Stimulated activated naive CD8-positive, alpha-beta T cell treated with anti-CD3 and anti-CD28 coated beads, Interleukin-15, Interleukin-2, amounts not matched to agents 100 ng/mL and 50 ng/mL, for 24 hours (primary cell): Measurements from ENCODE around the gene FBXW2.

Experiments used
- H3K27ac Mint-ChIP-seq: one replicate; pipeline ENCODE4 v1.8.0; 2021; ENCODE audit warnings: mild to moderate bottlenecking, mixed read lengths
- H3K27me3 Mint-ChIP-seq: one replicate; pipeline ENCODE4 v1.8.0; 2021; ENCODE audit warnings: mixed read lengths
- H3K36me3 Mint-ChIP-seq: one replicate; pipeline ENCODE4 v1.8.0; 2021; ENCODE audit warnings: low read depth, mixed read lengths
- H3K4me1 Mint-ChIP-seq: one replicate; pipeline ENCODE4 v1.8.0; 2021; ENCODE audit warnings: low read depth, mixed read lengths
- H3K4me3 Mint-ChIP-seq: one replicate; pipeline ENCODE4 v1.8.0; 2021; ENCODE audit warnings: mild to moderate bottlenecking, mixed read lengths
- H3K9me3 Mint-ChIP-seq: one replicate; pipeline ENCODE4 v1.8.0; 2021; ENCODE audit warnings: mixed read lengths

The FBXW2 gene

DNA sequence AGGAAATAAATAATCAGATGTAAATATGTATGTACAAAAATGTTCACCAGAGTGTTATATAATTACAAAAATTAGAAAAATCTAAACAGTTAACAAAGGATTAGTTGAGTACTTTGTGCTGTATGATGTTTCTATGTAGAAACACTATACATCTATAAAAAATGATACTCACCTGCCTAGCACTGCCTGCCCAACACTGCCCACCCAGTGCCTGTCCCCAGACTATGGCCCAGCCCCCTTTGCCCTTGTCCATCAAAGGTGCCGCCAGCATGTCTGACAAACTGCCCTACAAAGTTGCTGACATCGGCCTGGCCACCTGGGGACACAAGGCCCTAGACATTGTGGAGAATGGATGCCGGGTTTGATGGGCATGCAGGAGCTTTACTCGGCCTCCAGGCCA lies 72.8 kb downstream of the FBXW2 start:
- Mint-ChIP-seq H3K27ac (no peak overlapping the region), H3K27me3 (no peaks in the 10 kb centered on the region), H3K36me3 (no peaks in the 10 kb centered on the region), H3K4me3 (no peak overlapping the region), H3K4me1 (no peaks in the 10 kb centered on the region), H3K9me3 (no peaks in the 10 kb centered on the region)

DNA sequence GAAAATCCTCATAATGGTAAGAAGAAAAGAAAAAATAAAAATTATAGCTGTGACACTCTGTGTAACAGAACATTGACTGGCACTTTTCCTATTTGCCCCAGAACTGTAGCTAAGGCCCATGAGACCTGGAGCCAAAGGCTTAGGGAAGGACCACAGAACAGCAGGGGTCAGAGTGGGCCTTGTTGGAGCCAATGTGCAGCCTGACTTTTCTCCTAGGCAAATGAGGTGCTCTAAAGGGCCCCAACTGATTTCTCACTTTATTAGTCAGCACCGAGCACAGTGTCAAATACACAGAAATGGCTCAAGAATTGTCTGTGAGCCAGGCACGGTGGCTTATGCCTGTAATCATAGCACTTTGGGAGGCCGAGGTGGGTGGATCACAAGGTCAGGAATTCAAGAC lies 74.9 kb downstream of the FBXW2 start:
- H3K36me3 Mint-ChIP-seq = no peaks in the 10 kb centered on the region
- no peak overlapping the region for H3K27ac Mint-ChIP-seq
- H3K4me1 Mint-ChIP-seq = peaks cover 5% of the 10 kb centered on the region
- no peaks in the 10 kb centered on the region for H3K9me3 Mint-ChIP-seq
- H3K4me3 Mint-ChIP-seq = no peak overlapping the region
- no peaks in the 10 kb centered on the region for H3K27me3 Mint-ChIP-seq

DNA sequence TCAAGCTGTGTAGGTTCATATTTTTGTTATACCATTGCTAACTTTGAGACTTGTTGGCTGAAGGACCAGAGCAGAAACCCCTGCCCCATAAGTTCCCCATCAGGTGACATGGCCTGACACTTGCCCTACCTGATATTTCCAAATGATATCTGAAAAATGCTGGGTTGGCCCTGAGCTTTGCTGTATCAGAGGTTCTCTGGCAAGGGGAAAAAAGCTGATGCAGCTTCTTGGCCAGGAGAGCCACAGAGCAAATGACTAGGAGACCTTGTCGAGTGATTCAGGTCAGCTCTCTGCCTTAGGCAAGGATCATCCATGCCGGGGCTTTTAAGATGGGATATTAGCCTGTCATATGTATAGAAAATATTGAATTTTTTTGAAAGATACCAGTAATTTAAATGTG lies 76.0 kb downstream of the FBXW2 start:
- Mint-ChIP-seq H3K36me3 (no peaks in the 10 kb centered on the region), H3K4me1 (peaks cover 16% of the 10 kb centered on the region), H3K9me3 (no peaks in the 10 kb centered on the region), H3K27me3 (no peaks in the 10 kb centered on the region), H3K4me3 (no peak overlapping the region), H3K27ac (no peak overlapping the region)

DNA sequence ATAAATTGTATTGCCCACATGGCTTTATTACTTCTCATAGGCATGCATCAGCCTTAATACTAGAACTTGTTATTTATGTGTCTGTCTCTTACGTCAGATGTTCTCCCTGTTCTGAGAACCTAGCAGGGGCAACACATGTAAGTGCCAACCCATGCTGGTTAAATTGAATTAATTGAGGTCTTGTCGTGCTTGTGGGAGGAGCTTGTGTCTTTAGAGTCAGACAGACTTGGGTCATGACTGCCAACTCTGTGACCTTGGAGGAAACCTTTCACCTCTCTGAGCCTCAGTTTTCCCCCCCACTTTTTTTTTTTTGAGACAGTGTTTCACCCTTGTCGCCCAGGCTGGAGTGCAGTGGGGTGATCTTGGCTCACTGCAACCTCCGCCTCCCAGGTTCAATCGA lies 76.7 kb downstream of the FBXW2 start:
- Mint-ChIP-seq H3K27ac (no peak overlapping the region), H3K27me3 (no peaks in the 10 kb centered on the region), H3K9me3 (no peaks in the 10 kb centered on the region), H3K4me3 (no peak overlapping the region), H3K36me3 (no peaks in the 10 kb centered on the region), H3K4me1 (peaks cover 23% of the 10 kb centered on the region)

DNA sequence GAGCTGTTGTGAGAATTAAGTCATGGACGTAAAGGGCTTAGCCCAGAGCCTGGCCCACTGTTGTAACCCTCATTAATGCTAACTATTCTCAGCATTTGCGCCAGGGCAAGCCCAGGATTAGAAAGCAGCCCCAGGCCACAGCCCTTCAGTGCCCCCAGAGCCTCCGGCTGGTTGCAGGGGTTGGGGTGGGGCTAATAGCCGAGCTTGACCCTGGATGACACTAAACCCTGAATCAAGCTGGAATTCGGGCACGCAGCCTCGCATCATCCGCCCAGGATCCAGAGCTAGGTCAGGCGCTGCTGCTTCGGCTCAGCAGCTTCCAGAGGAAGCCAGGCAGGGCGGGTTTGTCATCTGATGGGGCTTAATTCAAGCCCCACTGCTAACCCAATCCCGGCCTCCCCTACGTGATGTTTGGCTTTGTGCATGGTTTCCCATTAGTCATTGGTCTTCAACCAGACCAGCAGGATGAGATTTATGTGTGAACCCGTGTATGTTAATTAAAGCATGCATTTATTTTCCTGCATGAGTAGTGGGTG lies 77.8 kb downstream of the FBXW2 start:
- Mint-ChIP-seq H3K9me3 (no peaks in the 10 kb centered on the region), H3K36me3 (no peaks in the 10 kb centered on the region), H3K27me3 (no peaks in the 10 kb centered on the region), H3K27ac (no peak overlapping the region), H3K4me3 (peak overlapping the region; percentile 84), H3K4me1 (peaks cover 34% of the 10 kb centered on the region)

DNA sequence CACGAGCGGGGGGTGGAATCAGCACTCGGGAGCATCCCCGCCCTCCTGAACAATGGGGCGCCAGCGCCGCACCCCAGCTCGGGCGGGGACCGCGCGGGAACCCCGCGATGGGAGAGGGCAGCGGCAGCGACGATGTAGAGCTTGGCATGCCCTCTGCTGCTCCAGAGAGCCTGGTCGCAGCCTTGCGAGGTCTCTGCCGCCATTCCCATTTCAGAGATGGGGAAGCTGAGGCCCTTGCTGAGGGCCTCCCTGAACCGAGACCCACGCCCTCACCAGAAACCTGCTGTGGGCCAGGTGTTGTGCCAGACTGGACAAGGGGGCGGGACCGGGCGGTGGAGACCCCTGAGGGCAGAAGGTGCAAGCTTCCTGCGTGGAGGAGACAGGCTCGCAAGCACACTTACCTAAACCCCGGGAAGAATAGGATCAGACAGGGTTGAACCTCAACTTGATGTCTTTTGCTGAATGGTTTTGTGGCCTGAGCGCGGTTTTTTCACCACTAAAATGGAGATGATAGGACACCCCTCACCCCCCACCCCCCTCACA lies 78.3 kb downstream of the FBXW2 start:
- Mint-ChIP-seq H3K36me3 (no peaks in the 10 kb centered on the region), H3K27me3 (no peaks in the 10 kb centered on the region), H3K4me3 (peak overlapping the region; percentile 84), H3K27ac (peak overlapping the region; percentile 61), H3K9me3 (no peaks in the 10 kb centered on the region), H3K4me1 (peaks cover 39% of the 10 kb centered on the region)

DNA sequence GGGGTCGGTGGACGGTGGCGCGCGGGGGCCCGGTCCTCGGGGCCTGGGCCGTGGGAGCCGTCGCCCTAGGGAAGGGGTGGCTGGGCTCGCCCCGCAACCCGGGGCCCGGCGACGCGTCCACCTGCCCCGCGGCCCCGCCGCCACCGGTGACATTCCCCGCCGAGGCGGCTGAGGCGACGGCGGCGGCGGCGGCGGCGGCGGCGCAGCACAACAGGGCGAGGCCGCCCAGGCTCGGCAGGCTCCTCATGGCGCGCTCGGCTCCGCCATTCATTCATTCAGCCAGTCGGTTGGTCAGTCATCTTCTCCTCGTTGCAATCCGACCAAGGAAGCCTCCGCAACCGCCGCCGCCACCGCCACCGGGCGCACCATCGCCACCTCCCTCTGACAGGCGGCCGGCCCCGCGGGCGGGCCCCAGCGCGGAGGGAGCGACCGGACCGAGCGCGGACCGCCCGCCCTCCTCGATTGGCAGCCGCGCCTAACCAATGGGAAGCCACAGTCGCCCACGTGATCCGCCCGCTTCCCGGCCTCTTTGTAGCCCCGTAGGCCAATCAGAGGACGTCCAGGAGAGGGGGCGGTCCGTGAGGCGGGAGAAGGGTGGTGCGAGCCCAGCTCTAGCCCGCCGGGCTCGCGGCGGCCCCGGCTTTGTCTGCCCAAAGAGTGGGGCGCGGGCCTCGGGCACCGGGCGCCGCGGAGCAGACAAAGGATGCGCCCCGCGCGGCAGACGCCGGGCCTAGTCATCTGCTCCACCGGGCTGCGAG lies 78.9 kb downstream of the FBXW2 start, which contains the start of gene MEGF9:
MEGF9 (minus strand) TSS at position 383 of the 758 bp plus-strand sequence; CDS start at position 271, 112 bp downstream.
- H3K27ac Mint-ChIP-seq = peak within 1 kb of the TSS; percentile 65
- peak within 1 kb of the TSS; percentile 84 for H3K4me3 Mint-ChIP-seq
- no peaks in the 10 kb centered on the region for H3K27me3 Mint-ChIP-seq
- H3K4me1 Mint-ChIP-seq = peaks cover 43% of the 10 kb centered on the region
- no peaks in the 10 kb centered on the region for H3K36me3 Mint-ChIP-seq
- no peaks in the 10 kb centered on the region for H3K9me3 Mint-ChIP-seq

DNA sequence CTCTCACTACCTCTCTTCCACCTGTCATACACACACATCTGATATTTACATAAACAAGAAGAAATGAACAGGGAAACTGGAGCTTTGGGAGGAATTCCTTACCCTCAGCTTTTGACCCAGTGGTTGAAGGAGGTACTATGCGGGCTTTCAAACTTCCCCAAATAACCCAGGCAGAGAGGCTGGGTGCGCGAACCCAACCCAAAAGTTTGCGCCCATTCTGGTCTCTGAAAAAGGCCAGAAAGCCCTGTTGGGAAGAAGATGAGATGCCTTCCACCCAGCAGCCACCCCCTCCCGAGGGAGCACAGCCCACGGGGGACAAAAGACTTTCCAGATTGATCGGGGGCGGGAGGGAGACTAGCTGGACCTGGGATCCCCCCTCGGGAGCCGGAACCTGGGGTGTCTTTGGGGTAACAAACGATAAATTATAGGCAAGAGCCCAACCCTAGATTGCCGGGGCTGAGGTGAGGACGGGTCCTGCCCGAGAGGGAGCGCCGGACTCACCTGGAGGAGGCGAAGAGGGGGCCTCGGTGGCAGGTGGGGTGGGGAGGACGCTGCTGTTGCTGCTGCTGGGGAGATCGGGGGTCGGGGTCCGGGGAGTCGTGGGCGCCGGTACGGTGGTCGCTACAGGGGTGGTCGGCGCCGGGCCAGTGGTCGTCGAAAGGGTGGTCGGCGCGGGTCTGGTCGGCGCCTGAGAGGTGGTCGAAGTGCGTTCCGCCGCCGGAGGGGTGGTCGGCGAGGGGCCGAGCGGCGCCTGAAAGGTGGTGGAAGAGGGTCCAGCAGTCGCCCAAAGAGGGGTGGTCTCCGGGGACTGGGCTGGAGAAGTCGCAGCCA lies 79.7 kb downstream of the FBXW2 start:
- Mint-ChIP-seq H3K27me3 (no peaks in the 10 kb centered on the region), H3K36me3 (no peaks in the 10 kb centered on the region), H3K27ac (peak overlapping the region; percentile 65), H3K9me3 (no peaks in the 10 kb centered on the region), H3K4me3 (peak overlapping the region; percentile 77), H3K4me1 (peaks cover 50% of the 10 kb centered on the region)

DNA sequence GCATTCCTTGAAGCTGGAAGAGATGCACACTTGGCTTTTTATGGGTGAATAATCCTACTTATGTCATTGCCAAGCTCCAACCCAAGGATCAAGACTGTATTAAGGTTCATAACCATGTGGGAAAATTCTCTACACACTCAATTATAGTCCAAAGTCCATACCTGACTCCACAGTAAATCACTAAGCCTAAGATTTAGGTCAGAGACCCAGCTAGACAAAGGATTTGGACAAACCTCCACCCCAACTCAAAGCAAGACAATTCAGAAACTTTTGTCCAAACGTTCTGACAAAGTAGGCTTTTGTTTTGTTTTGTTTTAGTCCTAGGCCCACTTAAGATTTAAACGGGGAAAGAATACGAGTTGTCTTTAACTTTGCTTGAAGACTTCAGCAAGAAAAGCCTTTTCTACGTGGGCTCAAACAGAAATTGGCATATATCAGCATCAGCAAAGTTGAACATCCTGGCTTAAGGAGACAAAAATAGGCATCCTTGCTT lies 80.6 kb downstream of the FBXW2 start:
- no peaks in the 10 kb centered on the region for H3K27me3 Mint-ChIP-seq
- H3K9me3 Mint-ChIP-seq = no peaks in the 10 kb centered on the region
- no peaks in the 10 kb centered on the region for H3K36me3 Mint-ChIP-seq
- peak overlapping the region; percentile 77 for H3K4me3 Mint-ChIP-seq
- H3K27ac Mint-ChIP-seq = peak overlapping the region; percentile 65
- peaks cover 52% of the 10 kb centered on the region for H3K4me1 Mint-ChIP-seq

DNA sequence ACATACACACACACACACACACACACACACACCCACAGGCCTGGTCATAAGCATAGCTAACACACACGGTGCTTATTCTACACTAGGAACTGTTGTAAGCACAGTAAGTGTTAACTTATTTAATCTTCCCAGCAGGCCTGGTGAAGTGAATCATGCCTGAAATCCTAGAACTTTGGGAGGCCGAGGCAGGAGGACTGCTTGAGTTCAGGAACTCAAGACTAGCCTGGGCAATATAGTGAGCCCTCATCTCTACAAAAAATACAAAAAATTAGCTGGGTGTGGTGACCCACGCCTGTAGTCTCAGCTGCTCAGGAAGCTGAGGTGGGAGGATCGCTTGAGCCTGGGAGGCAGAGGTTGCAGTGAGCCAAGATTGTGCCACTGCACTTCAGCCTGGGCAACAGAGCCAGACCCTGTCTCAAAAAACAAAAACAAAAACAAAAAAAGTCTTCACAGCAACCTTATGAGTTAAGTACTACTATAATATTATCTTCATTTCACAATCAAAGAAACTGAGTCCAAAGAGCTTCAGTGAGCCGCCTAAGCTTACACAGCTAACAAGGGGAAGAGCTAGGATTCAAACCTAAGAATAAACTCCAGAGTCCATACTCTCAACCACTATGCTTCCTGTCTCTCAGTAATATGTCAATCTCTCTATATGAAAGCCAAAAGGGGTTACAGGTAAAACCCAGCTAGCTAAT lies 81.2 kb downstream of the FBXW2 start:
- peak overlapping the region; percentile 77 for H3K4me3 Mint-ChIP-seq

DNA sequence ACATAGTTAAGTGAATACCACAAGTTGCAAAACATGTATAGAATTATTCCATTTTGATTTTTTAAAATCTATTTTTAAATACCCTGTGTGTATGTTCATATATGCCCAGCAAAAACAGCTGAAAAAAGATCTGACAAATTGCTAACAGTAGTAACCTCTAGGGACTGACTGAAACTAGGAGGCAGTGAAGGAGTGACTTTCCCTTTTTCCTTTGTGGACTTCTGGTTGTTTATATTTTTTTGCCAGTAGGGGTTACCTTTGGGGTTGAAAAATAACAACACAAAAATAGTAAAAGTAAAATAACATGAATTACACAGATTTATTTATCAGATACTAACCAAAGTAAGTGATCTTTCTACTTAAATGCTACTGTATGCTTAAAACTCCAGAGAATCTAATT lies 81.9 kb downstream of the FBXW2 start:
- H3K9me3 Mint-ChIP-seq = no peaks in the 10 kb centered on the region
- no peaks in the 10 kb centered on the region for H3K36me3 Mint-ChIP-seq
- no peaks in the 10 kb centered on the region for H3K27me3 Mint-ChIP-seq
- H3K4me3 Mint-ChIP-seq = peak overlapping the region; percentile 77
- peaks cover 52% of the 10 kb centered on the region for H3K4me1 Mint-ChIP-seq
- H3K27ac Mint-ChIP-seq = peak overlapping the region; percentile 57

More for the DNA sequence above, 81.2 kb downstream of the FBXW2 start:
- Mint-ChIP-seq H3K4me1 (peaks cover 52% of the 10 kb centered on the region), H3K9me3 (no peaks in the 10 kb centered on the region), H3K36me3 (no peaks in the 10 kb centered on the region), H3K27ac (peak overlapping the region; percentile 65), H3K27me3 (no peaks in the 10 kb centered on the region)

DNA sequence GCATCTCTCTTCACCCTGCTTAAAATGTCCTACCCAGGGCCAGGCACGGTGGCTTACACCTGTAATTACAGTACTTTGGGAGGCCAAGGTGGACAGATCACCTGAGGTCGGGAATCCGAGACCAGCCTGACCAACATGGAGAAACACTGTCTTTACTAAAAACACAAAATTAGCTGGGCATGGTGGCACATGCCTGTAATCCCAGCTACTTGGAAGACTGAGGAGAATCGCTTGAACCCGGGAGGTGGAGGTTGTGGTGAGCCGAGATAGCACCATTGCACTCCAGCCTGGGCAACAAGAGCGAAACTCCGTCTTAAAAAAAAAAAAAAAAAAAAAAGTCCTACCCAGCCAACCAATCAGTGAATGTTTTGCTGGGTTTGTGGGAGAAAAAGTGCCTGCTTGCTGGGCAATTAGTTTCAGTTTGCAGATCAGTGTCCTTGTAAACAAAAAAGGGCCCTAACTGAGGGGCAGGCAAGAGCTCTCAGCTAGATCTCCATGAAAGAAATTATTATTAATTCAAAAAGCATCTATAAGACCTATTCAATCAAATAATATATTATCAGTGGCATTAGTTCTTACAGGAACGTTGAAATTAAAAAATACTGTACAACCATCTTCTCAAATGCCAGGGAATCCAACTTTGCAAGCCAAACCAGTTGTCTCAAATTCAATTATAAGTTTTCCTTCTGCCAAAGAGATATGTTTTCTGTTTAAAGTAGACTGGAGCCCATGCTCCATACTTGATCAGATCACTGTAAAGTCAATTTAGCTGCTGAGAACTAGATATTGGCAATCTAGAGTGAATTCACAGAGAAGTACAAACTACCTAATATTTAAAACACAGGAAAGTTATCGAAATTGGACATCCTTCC lies 82.9 kb downstream of the FBXW2 start:
- Mint-ChIP-seq H3K4me3 (peak overlapping the region; percentile 77), H3K36me3 (no peaks in the 10 kb centered on the region), H3K27ac (peak overlapping the region; percentile 75), H3K4me1 (peaks cover 52% of the 10 kb centered on the region), H3K27me3 (no peaks in the 10 kb centered on the region), H3K9me3 (no peaks in the 10 kb centered on the region)

DNA sequence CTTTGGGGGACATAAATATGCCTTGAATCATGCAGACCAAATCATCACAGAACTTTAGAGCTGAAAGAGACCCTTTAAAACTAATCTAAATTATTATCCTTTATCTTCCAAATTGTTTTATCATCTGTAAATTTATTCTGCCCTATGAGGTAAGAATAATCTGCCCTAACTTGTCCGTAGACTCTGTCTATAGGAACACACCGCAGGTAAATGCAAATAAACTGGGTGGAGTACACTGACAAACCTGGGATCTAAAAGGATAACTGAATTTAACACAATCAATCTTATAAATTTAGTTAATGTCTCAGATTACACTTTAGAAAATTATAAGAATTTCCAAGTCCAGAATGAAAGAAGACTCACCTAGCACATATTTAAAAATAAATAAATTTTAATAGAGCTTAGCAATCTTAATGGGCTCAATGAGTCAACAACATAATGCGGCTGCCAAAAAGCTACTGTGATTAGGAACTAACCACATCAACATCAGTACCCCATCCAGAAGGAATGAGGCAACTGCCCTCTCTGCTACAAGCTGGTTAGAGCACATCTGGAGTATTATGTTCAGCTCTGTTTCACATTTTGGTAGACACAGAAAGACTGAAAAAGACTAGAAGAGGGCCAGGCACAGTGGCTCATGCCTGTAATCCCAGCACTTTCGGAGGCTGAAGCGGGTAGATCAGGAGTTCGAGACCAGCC lies 84.5 kb downstream of the FBXW2 start:
- no peaks in the 10 kb centered on the region for H3K9me3 Mint-ChIP-seq
- no peak overlapping the region for H3K4me3 Mint-ChIP-seq
- no peak overlapping the region for H3K27ac Mint-ChIP-seq
- no peaks in the 10 kb centered on the region for H3K27me3 Mint-ChIP-seq
- peaks cover 4% of the 10 kb centered on the region for H3K36me3 Mint-ChIP-seq
- peaks cover 51% of the 10 kb centered on the region for H3K4me1 Mint-ChIP-seq
